ENCODE results near the gene DDX49.

DNA sequence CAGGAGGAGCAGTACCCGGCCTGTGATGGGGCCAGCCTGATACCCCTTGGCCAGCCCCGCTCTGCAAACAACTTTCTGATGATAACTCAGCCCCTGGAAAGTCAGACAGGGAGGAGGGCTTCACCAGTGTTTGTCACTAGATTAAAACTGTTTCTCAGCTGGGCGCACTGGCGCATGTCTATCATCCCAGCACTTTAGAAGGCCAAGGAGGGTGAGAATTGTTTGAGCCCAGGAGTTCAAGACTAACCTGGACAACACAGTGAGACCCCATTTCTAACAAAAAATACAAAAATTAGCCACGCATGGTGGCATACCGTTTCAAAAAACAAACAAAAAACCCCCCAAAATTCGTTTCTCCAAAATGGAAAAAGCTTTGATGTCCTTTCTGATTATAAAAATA lies 18.0 kb upstream of the DDX49 start:
- TF ChIP-seq POLR2A (IDR thresholded peaks at IDR 0.05), result no peak
- TF ChIP-seq, protein P1, sequence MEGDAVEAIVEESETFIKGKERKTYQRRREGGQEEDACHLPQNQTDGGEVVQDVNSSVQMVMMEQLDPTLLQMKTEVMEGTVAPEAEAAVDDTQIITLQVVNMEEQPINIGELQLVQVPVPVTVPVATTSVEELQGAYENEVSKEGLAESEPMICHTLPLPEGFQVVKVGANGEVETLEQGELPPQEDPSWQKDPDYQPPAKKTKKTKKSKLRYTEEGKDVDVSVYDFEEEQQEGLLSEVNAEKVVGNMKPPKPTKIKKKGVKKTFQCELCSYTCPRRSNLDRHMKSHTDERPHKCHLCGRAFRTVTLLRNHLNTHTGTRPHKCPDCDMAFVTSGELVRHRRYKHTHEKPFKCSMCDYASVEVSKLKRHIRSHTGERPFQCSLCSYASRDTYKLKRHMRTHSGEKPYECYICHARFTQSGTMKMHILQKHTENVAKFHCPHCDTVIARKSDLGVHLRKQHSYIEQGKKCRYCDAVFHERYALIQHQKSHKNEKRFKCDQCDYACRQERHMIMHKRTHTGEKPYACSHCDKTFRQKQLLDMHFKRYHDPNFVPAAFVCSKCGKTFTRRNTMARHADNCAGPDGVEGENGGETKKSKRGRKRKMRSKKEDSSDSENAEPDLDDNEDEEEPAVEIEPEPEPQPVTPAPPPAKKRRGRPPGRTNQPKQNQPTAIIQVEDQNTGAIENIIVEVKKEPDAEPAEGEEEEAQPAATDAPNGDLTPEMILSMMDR (IDR thresholded peaks at IDR 0.05), result no peak
